Measurements from ENCODE around the gene PDE3A.

- no peak for TF ChIP-seq CTCF (IDR thresholded peaks at IDR 0.05)
- no peak for TF ChIP-seq POLR2A (IDR thresholded peaks at IDR 0.05)
- TF ChIP-seq EP300 (IDR thresholded peaks at IDR 0.05): no peak
- TF ChIP-seq POLR2AphosphoS5 (IDR thresholded peaks at IDR 0.05): no peak
Observed at GRCh38 chr12:20505056-20505455, 136.7 kb downstream of the PDE3A start.
